ENCODE measurements around the gene TBC1D3L.
"Not testable (repeated sequence)": the region's sequence is repeated elsewhere in the genome, so short reads cannot be mapped to it uniquely, and the experiment has no call there.

TBC1D3L gene

DNA sequence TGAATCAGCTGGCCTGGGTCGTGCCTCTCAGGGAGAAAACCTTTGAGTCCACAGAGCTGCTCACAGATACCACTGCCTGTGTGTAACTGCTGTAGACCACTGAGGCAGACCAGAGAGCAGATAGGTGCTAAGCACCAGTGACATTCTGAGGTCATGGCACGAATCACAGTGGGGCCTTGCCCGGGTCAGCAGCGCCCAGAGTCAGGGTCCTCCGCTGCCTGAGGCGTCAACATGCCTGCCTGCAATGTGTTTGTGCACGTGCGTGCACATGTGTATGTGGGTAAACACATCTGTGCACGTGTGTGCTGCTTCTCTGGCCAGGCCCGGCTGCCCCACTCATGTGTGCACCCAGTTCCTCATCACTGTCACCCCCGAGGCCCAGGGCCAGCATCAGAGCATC, at the start of gene TBC1D3L:
Gene TBC1D3L (minus strand): TSS at position 101 of the 400 bp plus-strand sequence. CDS start 1,540 bp downstream, outside the sequence.
- DNase-seq = not testable (repeated sequence)

DNA sequence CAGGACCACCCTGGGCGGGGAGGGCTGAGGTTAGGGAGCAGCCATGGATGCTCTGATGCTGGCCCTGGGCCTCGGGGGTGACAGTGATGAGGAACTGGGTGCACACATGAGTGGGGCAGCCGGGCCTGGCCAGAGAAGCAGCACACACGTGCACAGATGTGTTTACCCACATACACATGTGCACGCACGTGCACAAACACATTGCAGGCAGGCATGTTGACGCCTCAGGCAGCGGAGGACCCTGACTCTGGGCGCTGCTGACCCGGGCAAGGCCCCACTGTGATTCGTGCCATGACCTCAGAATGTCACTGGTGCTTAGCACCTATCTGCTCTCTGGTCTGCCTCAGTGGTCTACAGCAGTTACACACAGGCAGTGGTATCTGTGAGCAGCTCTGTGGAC, 14.8 kb upstream of the TBC1D3L start, which contains the start of gene TBC1D3D:
Gene TBC1D3D (plus strand): TSS at position 301 of the 400 bp plus-strand sequence. CDS start 1,585 bp downstream, outside the sequence.
- not testable (repeated sequence) for DNase-seq

Measured in GOT3 (cell line).